GM12878 (cell line): ENCODE data around the gene OLA1.

Source experiments
- NFXL1 ChIP-seq: fragments of 450-650 bp; IDR thresholded peaks from 2 replicates; pipeline ENCODE4 v1.6.1; 2017; ENCODE audit warnings: antibody characterized with exemption, mild to moderate bottlenecking, borderline replicate concordance
- SIN3A ChIP-seq: IDR thresholded peaks from 2 replicates; pipeline ENCODE4 v1.6.1; 2012; ENCODE audit warnings: low read depth, low read length, improper control_type of control experiment
- ZNF24 ChIP-seq: fragments of 450-650 bp; IDR thresholded peaks from 2 replicates; pipeline ENCODE4 v1.6.1; 2017; ENCODE audit warnings: antibody characterized with exemption, mild to moderate bottlenecking
- TF ChIP-seq, protein P1 (sequence below): fragments of 450-650 bp; IDR thresholded peaks from 2 replicates; pipeline ENCODE4 v1.6.1; 2017; ENCODE audit warnings: mild to moderate bottlenecking

DNA sequence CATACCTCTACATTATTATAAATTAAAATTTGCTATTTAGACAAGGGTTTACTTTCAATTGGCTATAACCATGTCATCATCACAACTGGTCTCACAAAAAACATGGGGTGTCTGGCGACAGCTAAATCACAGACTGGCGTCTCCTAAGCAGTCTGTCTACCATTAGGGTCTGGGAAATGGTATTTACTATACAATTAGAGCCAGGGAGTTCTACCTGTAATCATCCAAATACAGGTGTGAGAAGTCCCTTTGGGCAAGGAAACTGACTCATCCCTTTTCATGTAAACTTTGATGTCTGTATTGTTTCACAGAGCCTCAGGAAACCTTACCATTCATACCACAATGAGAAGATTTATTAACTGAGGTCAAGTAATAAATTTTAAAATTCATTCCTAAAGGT is 126.7 kb downstream of the OLA1 start:
- TF ChIP-seq NFXL1 (no peak), SIN3A (no peak), ZNF24 (no peak)
- TF ChIP-seq, protein P1, sequence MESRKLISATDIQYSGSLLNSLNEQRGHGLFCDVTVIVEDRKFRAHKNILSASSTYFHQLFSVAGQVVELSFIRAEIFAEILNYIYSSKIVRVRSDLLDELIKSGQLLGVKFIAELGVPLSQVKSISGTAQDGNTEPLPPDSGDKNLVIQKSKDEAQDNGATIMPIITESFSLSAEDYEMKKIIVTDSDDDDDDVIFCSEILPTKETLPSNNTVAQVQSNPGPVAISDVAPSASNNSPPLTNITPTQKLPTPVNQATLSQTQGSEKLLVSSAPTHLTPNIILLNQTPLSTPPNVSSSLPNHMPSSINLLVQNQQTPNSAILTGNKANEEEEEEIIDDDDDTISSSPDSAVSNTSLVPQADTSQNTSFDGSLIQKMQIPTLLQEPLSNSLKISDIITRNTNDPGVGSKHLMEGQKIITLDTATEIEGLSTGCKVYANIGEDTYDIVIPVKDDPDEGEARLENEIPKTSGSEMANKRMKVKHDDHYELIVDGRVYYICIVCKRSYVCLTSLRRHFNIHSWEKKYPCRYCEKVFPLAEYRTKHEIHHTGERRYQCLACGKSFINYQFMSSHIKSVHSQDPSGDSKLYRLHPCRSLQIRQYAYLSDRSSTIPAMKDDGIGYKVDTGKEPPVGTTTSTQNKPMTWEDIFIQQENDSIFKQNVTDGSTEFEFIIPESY: no peak
